Adrenal gland (tissue), 12 donors: ENCODE data around the gene POLR2J. TPM values are rescaled to one million over a fixed set of nuclear protein-coding genes. Genes with fewer than 3 reads are reported as not detected.
A peak's percentile ranks its signal among the peaks of the same experiment; 100 is the strongest.

Experiments
- DNase-seq, 7 donors: peaks; one replicate each; pipeline ENCODE4 v3.0.0-alpha.2; 2019 to 2020
- H3K27ac ChIP-seq, 5 donors: fragments of 200-600 bp; sonication (generic) in 4 of 5; 1 replicate in 3 of 5; 2 replicates in 2 of 5; pipeline versions ENCODE4 v1.5.1 to v1.8.0; 2016 to 2020; ENCODE audit warnings: mild to moderate bottlenecking in 1 of 5
- H3K27me3 ChIP-seq: fragments of 200-600 bp; 2 replicates; pipeline ENCODE4 v1.8.0; 2021
- H3K36me3 ChIP-seq, 2 donors: fragments of 200-600 bp; replicated peaks in 1 of 2; 1 replicate in 1 of 2; 2 replicates in 1 of 2; pipeline versions ENCODE4 v1.5.1 to v1.8.0; 2018 to 2022
- H3K4me1 ChIP-seq, 2 donors: fragments of 200-600 bp; replicated peaks in 1 of 2; 1 replicate in 1 of 2; 2 replicates in 1 of 2; pipeline versions ENCODE4 v1.5.1 to v1.8.0; 2018 to 2021
- H3K4me3 ChIP-seq, 4 donors: fragments of 200-600 bp; sonication (generic) in 3 of 4; one replicate each; pipeline ENCODE4 v1.5.1; 2016 to 2018
- H3K9me3 ChIP-seq, 3 donors: fragments of 200-600 bp; sonication (generic) in 1 of 3; replicated peaks in 1 of 3; 1 replicate in 2 of 3; 2 replicates in 1 of 3; pipeline versions ENCODE4 v1.5.1 to v1.8.0; 2016 to 2021
- CTCF ChIP-seq, 6 experiments: fragments of 450-650 bp in 4 of 6; fragments of 200-600 bp in 2 of 6; sonication (generic) in 1 of 6; IDR thresholded peaks; 1 replicate in 5 of 6; 2 replicates in 1 of 6; pipeline versions ENCODE4 v1.5.1 to v1.8.0; 2016 to 2021; ENCODE audit warnings: antibody characterized with exemption in 6 of 6, mild to moderate bottlenecking in 2 of 6, moderate library complexity in 1 of 6
- POLR2A ChIP-seq, 2 donors: fragments of 450-650 bp; IDR thresholded peaks; one replicate each; pipeline ENCODE4 v1.6.1; 2017; ENCODE audit warnings: antibody characterized with exemption in 2 of 2, mild to moderate bottlenecking in 2 of 2, moderate library complexity in 1 of 2
- WGBS, 4 donors: extraction: QIAGEN DNeasy Blood & Tissue Kit in 2 of 4; methylation state at CpG; one replicate each; pipeline versions ENCODE4 v1.1.5 to v1.1.7; 2013 to 2017; 5-methylcytosine and 5-hydroxymethylcytosine counted together
- intact Hi-C, 2 donors: fragments of 100-400 bp; cut with DNase I; formaldehyde crosslinking; loops; one replicate each; pipeline versions ENCODE4 v1.14.1 to v1.15.0; 2022 to 2023
- polyA plus RNA-seq, 3 donors: library from polyadenylated mRNA; stranded (reverse); fragments of 200-250 nt in 2 of 3; fragments of 350-450 nt in 1 of 3; fragmentation: Illumina TruSeq in 1 of 3; extraction: RNeasy Lipid Tissue Mini Kit (QIAGEN cat#74804) in 1 of 3; gene quantifications; one replicate each; pipeline ENCODE4 v1.2.3, GENCODE V29; 2013 to 2014
- total RNA-seq, 9 donors: library from RNA; depleted of rRNA in 4 of 9; stranded (reverse); fragments of >200 nt in 4 of 9; fragments of 120-200 nt in 1 of 9; fragmentation: NEBNext Ultra II Directional in 1 of 9; extraction: Animal tissue kit (Norgen Biotek cat#: 25700) in 1 of 9; gene quantifications; one replicate each; pipeline versions ENCODE4 v1.1.0 to v1.2.4, GENCODE V29; 2013 to 2023
- donor health status: healthy with polysubstance abuse.
- donor health status: Bipolar disorder and iron deficiency.
- donor health status: DM: yes; HTN: yes; CAD: no.
- donor health status: DM: no; HTN: no; CAD: no.
- donor health status: DM: no; HTN: no; CAD: no.
- donor health status: DM: yes; HTN: yes; CAD: no.

Gene POLR2J
- total and polyA plus RNA-seq, 12 donors = 15.0 to 295 (median 58.6) TPM

- H3K27me3 ChIP-seq = no peaks in the 10 kb centered on the region
- no peaks in the 10 kb centered on the region for H3K36me3 ChIP-seq
- intact Hi-C loops = loop anchor here in 1 of 2 donors (10.0 kb wide), 1 partner anchor 51 kb away; no protein-coding TSS in a partner anchor
- 92 to 96% (median 94%) methylated on average over 7 of the region's 7 CpGs for WGBS, 4 donors
- no peak for TF ChIP-seq CTCF (IDR thresholded peaks at IDR 0.05)
- TF ChIP-seq POLR2A (IDR thresholded peaks at IDR 0.05) = no peak
- H3K27ac ChIP-seq = no peak overlapping the region
- H3K4me1 ChIP-seq = peaks cover 27 to 33% of the 10 kb centered on the region in 2 donors
- no peak overlapping the region for H3K4me3 ChIP-seq
- H3K9me3 ChIP-seq = no peaks in the 10 kb centered on the region
- DNase-seq = no peak
Observed at GRCh38 chr7:102466097-102466496, 12.6 kb downstream of the POLR2J start.

GRCh38 chr7:102464577-102465280, 14.0 kb downstream of the POLR2J start, which contains the start of the genes ALKBH4 and LRWD1:
Gene ALKBH4, minus strand, starts transcription at chr7:102464863. Its CDS starts 27 bp downstream, at chr7:102464836.
Gene LRWD1, plus strand, starts transcription at chr7:102464984. Its CDS starts 97 bp downstream, at chr7:102465081.
- intact Hi-C loops = loop anchor here in 1 of 2 donors (10.0 kb wide), 1 partner anchor 50 kb away; no protein-coding TSS in a partner anchor
- TF ChIP-seq CTCF (IDR thresholded peaks at IDR 0.05) = peak in 2 of 6 experiments; percentile 29
- peak in 1 of 2 donors; percentile 77 for TF ChIP-seq POLR2A (IDR thresholded peaks at IDR 0.05)
- Histone ChIP-seq H3K27ac (peak within 1 kb of the TSS in 3 of 5 donors; percentile 23 to 42 (median 35)), H3K4me1 (peaks cover 27 to 33% of the 10 kb centered on the region in 2 donors), H3K4me3 (peak within 1 kb of the TSS; percentile 53 to 87 (median 78)), H3K27me3 (no peaks in the 10 kb centered on the region), H3K9me3 (no peaks in the 10 kb centered on the region), H3K36me3 (no peaks in the 10 kb centered on the region)
- peak; percentile 93 to 97 (median 94) for DNase-seq
- WGBS, 4 donors = 0 to 1% (median 0%) methylated on average over 6 to 81 of the region's 81 CpGs

- peak in 1 of 7 donors; percentile 44 for DNase-seq
Observed at GRCh38 chr7:102463841-102464576, 14.7 kb downstream of the POLR2J start.

More at GRCh38 chr7:102463841-102464576, 14.7 kb downstream of the POLR2J start:
- peaks cover 23 to 28% of the 10 kb centered on the region in 2 donors for H3K4me1 ChIP-seq
- TF ChIP-seq POLR2A (IDR thresholded peaks at IDR 0.05) (no peak), CTCF (IDR thresholded peaks at IDR 0.05) (no peak)
- intact Hi-C loops = loop anchor here in 1 of 2 donors (10.0 kb wide), 1 partner anchor 49 kb away; no protein-coding TSS in a partner anchor
- no peaks in the 10 kb centered on the region for H3K9me3 ChIP-seq
- no peaks in the 10 kb centered on the region for H3K27me3 ChIP-seq
- peaks cover 0 to 6% of the 10 kb centered on the region in 2 donors for H3K36me3 ChIP-seq
- 10 to 15% (median 12%) methylated on average over 16 to 24 of the region's 24 CpGs for WGBS, 4 donors
- peak overlapping the region; percentile 53 to 87 (median 78) for H3K4me3 ChIP-seq
- peak overlapping the region in 3 of 5 donors; percentile 20 to 35 (median 21) for H3K27ac ChIP-seq
